Eye (tissue), 1 donor: ENCODE results near the gene SERPINB7.
A peak's percentile ranks its signal among the peaks of the same experiment; 100 is the strongest.

Source experiments
- DNase-seq: peaks from one replicate; pipeline ENCODE4 v3.0.0-alpha.2; 2015

Gene SERPINB7

GRCh38 chr18:63850020-63850419, 74.8 kb downstream of the SERPINB7 start:
- peak; percentile 59 for DNase-seq

- DNase-seq, result no peak
These were observed 75.4 kb downstream of the SERPINB7 start for GRCh38 chr18:63850636-63851035.
